Fibroblast of lung (primary cell): ENCODE data around the gene FNDC3B.

Experiments used
- CTCF ChIP-seq, 2 donors: IDR thresholded peaks in 1 of 2; conservative IDR thresholded peaks in 1 of 2; 1 replicate in 1 of 2; 2 replicates in 1 of 2; pipeline ENCODE4 v1.5.1; 2011 to 2012; ENCODE audit warnings: low read length in 2 of 2, control low read depth in 1 of 2, inconsistent platforms in 1 of 2, low read depth in 1 of 2, mild to moderate bottlenecking in 1 of 2
- EZH2 ChIP-seq: IDR thresholded peaks from 2 replicates; pipeline ENCODE4 v1.5.1; 2012; ENCODE audit warnings: low read length, control low read depth, mild to moderate bottlenecking; ENCODE audit errors: missing control alignments

GRCh38 chr3:172355836-172356235 is 316.5 kb downstream of the FNDC3B start:
- TF ChIP-seq CTCF (conservative IDR thresholded peaks at IDR 0.05 in 1 of 2, IDR thresholded peaks at IDR 0.05 in 1 of 2; ENCODE audit: low read depth in 1 of 2, low read length in 2 of 2) (no peak), EZH2 (no peak)
